HG03196 (cell line): Measurements from ENCODE around the gene SCGB3A2.
"Not testable (repeated sequence)": the region's sequence is repeated elsewhere in the genome, so short reads cannot be mapped to it uniquely, and the experiment has no call there.

ENCODE experiments used
- ATAC-seq: cut with Tn5 transposase; IDR thresholded peaks from one replicate; pipeline ENCODE4 v1.9.1; 2021; ENCODE audit not compliant: unreplicated experiment

Gene SCGB3A2

GRCh38 chr5:147860641-147861025 lies 17.9 kb upstream of the SCGB3A2 start:
- ATAC-seq = no peak

DNA sequence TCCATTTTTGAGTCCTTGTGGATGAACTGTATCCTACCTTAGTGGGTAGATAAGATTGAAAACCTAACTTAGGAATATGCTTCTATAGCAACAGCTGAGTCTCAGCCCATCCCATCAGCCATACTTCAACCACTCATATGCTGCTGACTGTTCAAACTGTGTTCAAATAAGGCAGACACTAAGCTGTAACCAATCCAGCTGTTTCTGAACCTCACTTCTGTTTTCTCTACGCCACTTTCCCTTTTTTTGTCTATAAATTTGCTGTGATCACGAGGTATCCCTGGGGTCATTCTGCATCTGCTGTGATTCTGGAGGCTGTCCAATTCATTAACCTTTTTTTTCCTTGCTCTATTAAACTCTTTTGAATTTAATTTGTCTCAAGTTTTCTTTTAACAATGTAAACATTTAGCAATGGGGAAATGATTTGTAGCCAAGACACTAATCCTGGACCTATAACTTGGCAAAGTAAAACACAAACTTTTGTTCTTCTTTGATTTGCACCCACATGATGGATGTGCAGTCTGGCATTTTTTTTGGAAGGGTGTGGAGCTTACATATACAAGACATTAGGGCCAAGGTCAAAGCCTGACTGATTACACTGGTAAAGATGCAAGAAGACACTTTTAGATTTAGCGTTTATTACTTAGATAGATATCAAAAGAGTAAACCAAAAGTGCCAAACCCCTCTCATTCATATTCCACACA lies 14.9 kb upstream of the SCGB3A2 start:
- ATAC-seq = no peak

- ATAC-seq = no peak
Measured at GRCh38 chr5:147869112-147869511, 9.4 kb upstream of the SCGB3A2 start.

DNA sequence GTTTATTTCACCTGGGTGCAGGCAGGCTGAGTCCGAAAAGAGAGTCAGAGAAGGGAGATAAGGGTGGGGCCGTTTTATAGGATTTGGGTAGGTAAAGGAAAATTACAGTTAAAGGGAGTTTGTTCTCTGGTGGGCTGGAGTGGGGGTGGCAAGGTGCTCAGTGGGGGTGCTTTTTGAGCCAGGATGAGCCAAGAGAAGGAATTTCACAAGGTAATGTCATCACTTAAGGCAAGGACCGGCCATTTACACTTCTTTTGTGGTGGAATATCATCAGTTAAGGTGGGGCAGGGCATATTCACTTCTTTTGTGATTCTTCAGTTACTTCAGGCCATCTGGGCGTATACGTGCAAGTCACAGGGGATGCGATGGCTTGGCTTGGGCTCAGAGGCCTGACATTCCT lies 8.6 kb upstream of the SCGB3A2 start:
- not testable (repeated sequence) for ATAC-seq

DNA sequence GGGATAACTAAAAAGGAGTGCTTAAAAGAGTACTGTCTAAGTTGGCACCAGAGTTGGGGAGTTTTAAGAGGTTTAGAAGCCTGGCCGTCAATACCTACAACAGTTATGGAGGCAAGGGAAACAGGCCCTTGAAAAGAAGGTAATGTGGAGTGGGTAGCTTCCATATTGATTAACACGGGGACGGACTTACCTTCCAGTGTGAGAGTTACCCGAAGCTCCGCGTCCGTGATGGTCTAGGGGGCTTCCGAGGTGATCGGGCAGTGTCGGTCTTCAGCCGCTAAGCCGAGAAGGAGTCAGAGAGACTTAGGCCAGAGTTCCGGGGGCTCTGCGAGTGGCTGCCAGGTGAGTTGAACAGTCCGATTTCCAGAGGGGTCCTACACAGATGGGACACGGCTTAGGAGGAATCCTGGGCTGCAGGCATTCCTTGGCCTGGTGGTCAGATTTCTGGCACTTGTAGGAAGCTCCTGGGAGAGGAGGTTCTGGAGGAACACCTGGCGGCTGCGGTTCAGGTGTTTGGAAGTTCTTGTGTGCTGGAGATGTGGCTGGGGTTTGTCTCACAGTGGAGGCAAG lies 6.4 kb upstream of the SCGB3A2 start:
- ATAC-seq = not testable (repeated sequence)

DNA sequence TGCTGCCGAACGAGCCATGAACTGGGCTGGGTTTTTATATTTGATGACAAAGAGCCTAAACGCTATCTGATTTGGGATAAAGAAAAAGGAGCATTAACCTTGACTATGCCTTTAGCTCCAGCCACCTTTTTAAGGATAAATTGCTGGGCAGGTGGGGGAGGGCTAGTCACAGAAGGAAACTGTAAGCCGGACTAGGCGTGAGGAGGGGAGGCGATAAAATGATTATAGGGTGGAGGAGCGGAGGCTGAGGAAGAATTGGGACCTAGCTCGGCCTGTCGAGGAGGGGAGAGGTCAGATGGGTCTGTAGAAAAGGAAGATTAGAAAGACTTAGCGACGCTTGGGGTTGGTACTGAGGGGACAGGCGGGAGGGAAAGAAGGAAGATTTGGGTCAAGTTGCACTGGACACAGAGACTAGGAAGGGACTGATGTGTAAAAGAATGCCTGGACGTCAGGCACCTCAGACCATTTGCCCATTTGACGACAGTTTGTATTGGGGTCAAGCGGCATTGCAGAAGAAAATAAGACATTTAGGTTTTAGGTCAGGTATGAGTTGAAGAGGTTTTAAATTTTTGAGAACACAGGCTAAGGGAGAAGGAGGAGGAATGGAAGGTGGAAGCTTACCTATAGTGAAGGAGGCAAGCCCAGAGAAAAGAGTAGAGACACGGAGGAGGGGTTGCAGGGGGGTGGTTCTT lies 5.6 kb upstream of the SCGB3A2 start:
- not testable (repeated sequence) for ATAC-seq

- ATAC-seq = not testable (repeated sequence)
Measured at GRCh38 chr5:147874118-147874875, 4.2 kb upstream of the SCGB3A2 start.

- no peak for ATAC-seq
Measured at GRCh38 chr5:147874910-147875367, 3.6 kb upstream of the SCGB3A2 start.

GRCh38 chr5:147876141-147876540 lies 2.4 kb upstream of the SCGB3A2 start:
- no peak for ATAC-seq

DNA sequence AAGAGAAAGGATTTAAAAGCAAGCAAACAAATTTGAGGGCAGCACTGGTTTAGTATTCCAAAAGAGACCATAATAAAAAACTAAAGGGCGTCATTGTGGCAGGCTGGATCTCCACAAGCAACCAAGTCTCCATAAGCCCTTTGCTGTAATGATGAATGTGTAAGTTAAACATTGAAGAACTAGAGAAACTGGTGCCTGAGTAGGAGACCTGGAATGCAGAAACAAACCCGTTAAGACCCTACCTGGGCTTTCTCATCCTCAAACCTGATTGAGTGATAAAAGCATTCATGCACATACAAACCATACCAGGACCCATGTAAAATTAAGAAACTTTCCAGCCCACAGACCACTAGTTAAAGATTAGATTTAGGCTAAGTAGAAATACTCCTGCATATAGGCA lies 1.9 kb upstream of the SCGB3A2 start:
- ATAC-seq = no peak

DNA sequence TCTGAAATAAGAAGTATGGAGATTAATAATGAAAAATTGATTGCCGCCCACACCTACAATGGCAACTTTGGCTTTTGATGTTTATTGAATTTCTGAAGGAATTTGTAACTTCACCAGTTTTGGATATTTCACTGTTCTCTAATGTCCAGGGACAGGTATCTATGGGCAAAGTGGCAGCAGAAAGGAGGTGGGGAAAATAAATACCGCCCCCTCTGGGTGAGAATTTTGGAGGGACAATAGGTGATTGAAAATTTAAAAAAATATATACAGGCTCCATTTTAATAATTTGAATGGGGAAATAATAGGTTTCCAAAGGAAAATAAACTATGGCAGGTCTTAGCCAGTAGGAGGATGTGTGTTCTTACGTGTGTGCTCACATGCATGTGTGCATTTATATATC lies 1.3 kb downstream of the SCGB3A2 start:
- no peak for ATAC-seq

DNA sequence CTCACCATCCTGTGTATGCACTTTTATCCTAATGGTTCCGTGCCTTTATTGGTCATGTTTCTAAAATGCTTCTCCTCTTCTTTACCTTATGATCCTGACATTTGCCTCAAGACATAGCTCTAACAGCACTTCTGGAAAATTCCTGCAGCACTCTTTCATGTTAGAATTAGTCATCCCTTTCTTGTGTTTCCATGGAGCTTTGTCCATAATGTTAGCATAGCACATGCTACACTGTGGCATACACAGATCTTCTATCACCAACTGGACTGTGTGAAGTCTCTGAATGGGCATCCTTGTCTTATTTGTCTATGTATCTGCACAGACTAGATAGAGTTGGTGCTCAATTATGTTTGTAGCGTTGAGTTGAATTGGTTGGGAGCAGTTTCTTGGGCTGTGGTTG lies 2.0 kb downstream of the SCGB3A2 start:
- ATAC-seq = no peak

DNA sequence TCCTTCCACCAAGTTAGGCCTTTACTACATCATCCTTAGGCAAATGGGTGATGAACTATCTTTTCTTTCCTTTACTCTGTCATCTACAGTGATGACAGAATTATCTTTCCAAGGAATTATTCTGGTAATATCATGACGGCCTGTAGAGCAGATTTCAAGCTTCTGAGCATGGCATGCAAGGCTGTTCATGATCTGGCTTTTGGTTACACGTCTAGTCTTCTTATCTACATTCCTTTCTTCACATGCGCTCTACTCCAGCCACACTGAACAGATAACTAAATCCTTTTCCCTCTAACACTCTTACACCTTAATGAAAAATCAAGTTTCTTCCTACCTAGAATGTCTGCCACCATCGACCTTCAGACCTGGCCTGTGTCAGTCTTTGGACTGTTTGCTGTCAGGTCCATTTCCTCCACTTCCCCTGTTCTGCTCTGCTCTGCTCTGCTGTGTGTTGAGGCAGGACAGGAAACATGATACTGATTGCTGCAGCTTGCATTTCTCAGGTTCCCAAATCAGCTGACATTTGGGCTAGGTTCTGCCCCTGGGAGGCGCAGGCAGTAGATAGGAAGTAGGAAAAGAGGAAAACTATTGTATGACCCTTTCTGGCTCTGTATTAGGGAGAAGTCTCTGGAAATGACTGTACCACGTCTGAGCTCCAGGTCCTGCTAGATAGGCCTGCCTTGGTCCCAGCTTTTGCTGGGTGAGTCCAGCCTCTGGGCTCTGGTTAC lies 4.2 kb downstream of the SCGB3A2 start:
- no peak for ATAC-seq

GRCh38 chr5:147887026-147887627 lies 8.6 kb downstream of the SCGB3A2 start:
- no peak for ATAC-seq

GRCh38 chr5:147887930-147888329 lies 9.4 kb downstream of the SCGB3A2 start:
- no peak for ATAC-seq

GRCh38 chr5:147892696-147893296 lies 14.3 kb downstream of the SCGB3A2 start:
- no peak for ATAC-seq

- ATAC-seq = no peak
Measured at GRCh38 chr5:147893820-147894219, 15.3 kb downstream of the SCGB3A2 start.

- ATAC-seq = no peak
Measured at GRCh38 chr5:147895864-147896263, 17.4 kb downstream of the SCGB3A2 start.

- ATAC-seq = no peak
Measured at GRCh38 chr5:147898875-147899401, 20.4 kb downstream of the SCGB3A2 start.

DNA sequence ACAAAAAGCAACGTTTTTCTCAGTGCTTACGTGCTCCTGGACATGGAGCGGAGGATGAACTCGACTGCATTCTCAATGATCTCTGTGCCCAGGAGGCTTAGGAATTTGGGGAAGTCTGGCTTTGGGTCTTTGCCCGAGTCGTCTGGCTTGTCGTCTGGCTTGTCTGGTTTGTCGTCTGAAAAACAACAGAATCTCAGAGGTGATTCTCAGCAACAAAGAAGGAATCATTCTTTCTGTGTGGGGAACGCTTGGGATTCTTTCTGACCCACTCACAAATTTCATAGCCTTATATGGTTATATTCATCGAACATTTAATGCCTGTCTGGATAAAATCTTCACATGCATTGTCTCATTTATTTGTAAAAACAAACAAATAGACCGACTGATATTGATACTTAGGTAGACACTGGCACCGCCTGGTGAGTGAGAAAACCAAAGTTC lies 23.1 kb downstream of the SCGB3A2 start:
- no peak for ATAC-seq
